Measurements from ENCODE around the gene SH2D2A.

The SH2D2A gene

GRCh38 chr1:156864796-156865195 is 48.1 kb upstream of the SH2D2A start:
- ATAC-seq (ENCODE audit: insufficient read depth, low read depth), result no peak
- Histone ChIP-seq H3K27ac (ENCODE audit: low read length) (no peak overlapping the region), H3K9ac (ENCODE audit: low read depth, low read length) (no peak overlapping the region), H3K9me3 (ENCODE audit: insufficient read depth, low read length, severe bottlenecking) (no peaks in the 10 kb centered on the region), H3K79me2 (ENCODE audit: insufficient read depth, low read length) (no peaks in the 10 kb centered on the region), H3K4me1 (ENCODE audit: insufficient read depth, low read length) (peaks cover 20% of the 10 kb centered on the region), H3K4me3 (ENCODE audit: low read depth in 1 of 2, low read length in 2 of 2) (no peak overlapping the region), H2AFZ (ENCODE audit: low read depth, low read length) (no peak overlapping the region), H3K4me2 (ENCODE audit: insufficient read depth, low read length) (no peak overlapping the region), H4K20me1 (ENCODE audit: insufficient read depth, low read length) (peaks cover 8% of the 10 kb centered on the region; the same call in 1 of the 2 replicates), H3K27me3 (ENCODE audit: insufficient read depth, low read length, poor library complexity) (peaks cover 27% of the 10 kb centered on the region), H3K36me3 (ENCODE audit: insufficient read depth, low read length) (no peaks in the 10 kb centered on the region)
- TF ChIP-seq EZH2 (IDR thresholded peaks at IDR 0.05; ENCODE audit: borderline replicate concordance, low read depth, low read length, severe bottlenecking), result no peak
- TF ChIP-seq, protein P1, sequence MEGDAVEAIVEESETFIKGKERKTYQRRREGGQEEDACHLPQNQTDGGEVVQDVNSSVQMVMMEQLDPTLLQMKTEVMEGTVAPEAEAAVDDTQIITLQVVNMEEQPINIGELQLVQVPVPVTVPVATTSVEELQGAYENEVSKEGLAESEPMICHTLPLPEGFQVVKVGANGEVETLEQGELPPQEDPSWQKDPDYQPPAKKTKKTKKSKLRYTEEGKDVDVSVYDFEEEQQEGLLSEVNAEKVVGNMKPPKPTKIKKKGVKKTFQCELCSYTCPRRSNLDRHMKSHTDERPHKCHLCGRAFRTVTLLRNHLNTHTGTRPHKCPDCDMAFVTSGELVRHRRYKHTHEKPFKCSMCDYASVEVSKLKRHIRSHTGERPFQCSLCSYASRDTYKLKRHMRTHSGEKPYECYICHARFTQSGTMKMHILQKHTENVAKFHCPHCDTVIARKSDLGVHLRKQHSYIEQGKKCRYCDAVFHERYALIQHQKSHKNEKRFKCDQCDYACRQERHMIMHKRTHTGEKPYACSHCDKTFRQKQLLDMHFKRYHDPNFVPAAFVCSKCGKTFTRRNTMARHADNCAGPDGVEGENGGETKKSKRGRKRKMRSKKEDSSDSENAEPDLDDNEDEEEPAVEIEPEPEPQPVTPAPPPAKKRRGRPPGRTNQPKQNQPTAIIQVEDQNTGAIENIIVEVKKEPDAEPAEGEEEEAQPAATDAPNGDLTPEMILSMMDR (IDR thresholded peaks at IDR 0.05; ENCODE audit: borderline replicate concordance, extremely low read depth, low read length, poor library complexity, severe bottlenecking), result no peak
- DNase-seq, result no peak

DNA sequence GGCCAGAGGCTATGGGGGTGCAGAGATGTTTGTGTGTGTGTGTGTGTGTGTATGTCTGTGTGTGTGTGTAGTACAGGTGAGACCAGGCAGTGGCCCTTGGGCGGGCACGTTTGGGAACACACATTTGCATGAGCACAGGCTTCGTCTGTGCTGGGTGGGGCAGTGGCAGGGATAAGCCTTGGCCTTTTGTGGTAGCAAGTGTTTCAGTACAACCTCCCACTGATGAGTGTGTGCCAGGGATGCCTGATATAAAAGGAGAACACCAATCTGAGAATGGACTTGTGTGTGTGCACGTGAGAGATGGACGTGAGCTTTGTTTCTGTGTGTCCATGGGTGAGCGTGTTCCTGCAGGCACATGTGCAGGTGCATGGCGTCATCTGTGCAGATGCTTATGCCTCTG is 47.0 kb upstream of the SH2D2A start:
- no peak overlapping the region for H3K4me2 ChIP-seq (ENCODE audit: insufficient read depth, low read length)
- peaks cover 11% of the 10 kb centered on the region for H4K20me1 ChIP-seq (ENCODE audit: insufficient read depth, low read length)
- no peak for ATAC-seq (ENCODE audit: insufficient read depth, low read depth)

DNA sequence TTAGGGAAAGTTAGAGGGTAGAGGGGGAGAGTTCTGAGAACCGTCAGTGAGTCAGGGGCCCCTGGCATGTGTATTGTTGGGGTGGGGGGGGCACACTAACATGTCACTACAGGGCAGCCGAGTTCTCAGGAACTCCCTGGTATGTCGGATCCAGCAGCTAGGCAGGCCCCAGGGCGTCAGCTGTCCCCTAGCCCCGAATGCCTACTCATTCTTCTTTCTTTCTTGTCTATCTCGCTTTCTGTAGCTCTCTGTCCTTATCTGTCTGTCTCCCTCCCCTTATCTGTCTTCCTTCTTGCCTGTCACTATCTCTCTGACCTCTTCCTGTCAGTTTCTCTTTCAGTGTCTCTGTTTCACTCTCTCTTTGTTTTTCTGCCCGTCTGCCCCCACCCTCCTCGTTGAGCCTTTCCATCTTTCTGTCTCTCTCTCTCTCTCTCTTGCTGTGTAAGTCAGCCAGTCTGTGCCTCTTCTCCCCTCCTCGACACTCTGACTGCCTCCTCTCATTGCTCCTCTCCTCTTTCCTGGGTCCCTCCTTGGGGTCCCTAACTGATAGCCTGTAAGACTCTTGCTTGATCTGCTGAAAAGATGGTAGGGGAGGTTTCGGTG is 46.5 kb upstream of the SH2D2A start:
- H3K27ac ChIP-seq (ENCODE audit: low read length), result no peak overlapping the region
- H3K4me1 ChIP-seq (ENCODE audit: insufficient read depth, low read length), result peaks cover 20% of the 10 kb centered on the region
- no peak for DNase-seq
- TF ChIP-seq, protein P1 (IDR thresholded peaks at IDR 0.05; ENCODE audit: borderline replicate concordance, extremely low read depth, low read length, poor library complexity, severe bottlenecking), result no peak
- TF ChIP-seq EZH2 (IDR thresholded peaks at IDR 0.05; ENCODE audit: borderline replicate concordance, low read depth, low read length, severe bottlenecking), result no peak
- H3K79me2 ChIP-seq (ENCODE audit: insufficient read depth, low read length), result no peaks in the 10 kb centered on the region
- no peak overlapping the region for H3K4me2 ChIP-seq (ENCODE audit: insufficient read depth, low read length)
- H3K4me3 ChIP-seq (ENCODE audit: low read depth in 1 of 2, low read length in 2 of 2), result no peak overlapping the region
- H3K27me3 ChIP-seq (ENCODE audit: insufficient read depth, low read length, poor library complexity), result peaks cover 42% of the 10 kb centered on the region
- no peak overlapping the region for H3K9ac ChIP-seq (ENCODE audit: low read depth, low read length)
- H4K20me1 ChIP-seq (ENCODE audit: insufficient read depth, low read length), result peaks cover 11% of the 10 kb centered on the region
- H3K9me3 ChIP-seq (ENCODE audit: insufficient read depth, low read length, severe bottlenecking), result no peaks in the 10 kb centered on the region
- H3K36me3 ChIP-seq (ENCODE audit: insufficient read depth, low read length), result no peaks in the 10 kb centered on the region
- ATAC-seq (ENCODE audit: insufficient read depth, low read depth), result no peak
- no peak overlapping the region for H2AFZ ChIP-seq (ENCODE audit: low read depth, low read length)

More for the DNA sequence above, 47.0 kb upstream of the SH2D2A start:
- no peak overlapping the region for H2AFZ ChIP-seq (ENCODE audit: low read depth, low read length)
- H3K4me1 ChIP-seq (ENCODE audit: insufficient read depth, low read length), result peaks cover 20% of the 10 kb centered on the region
- H3K9me3 ChIP-seq (ENCODE audit: insufficient read depth, low read length, severe bottlenecking), result no peaks in the 10 kb centered on the region
- H3K9ac ChIP-seq (ENCODE audit: low read depth, low read length), result no peak overlapping the region
- no peak for DNase-seq
- H3K27me3 ChIP-seq (ENCODE audit: insufficient read depth, low read length, poor library complexity), result peaks cover 36% of the 10 kb centered on the region
- H3K27ac ChIP-seq (ENCODE audit: low read length), result no peak overlapping the region
- no peak overlapping the region for H3K4me3 ChIP-seq (ENCODE audit: low read depth in 1 of 2, low read length in 2 of 2)
- TF ChIP-seq, protein P1 (IDR thresholded peaks at IDR 0.05; ENCODE audit: borderline replicate concordance, extremely low read depth, low read length, poor library complexity, severe bottlenecking), result no peak
- TF ChIP-seq EZH2 (IDR thresholded peaks at IDR 0.05; ENCODE audit: borderline replicate concordance, low read depth, low read length, severe bottlenecking), result no peak
- H3K36me3 ChIP-seq (ENCODE audit: insufficient read depth, low read length), result no peaks in the 10 kb centered on the region
- no peaks in the 10 kb centered on the region for H3K79me2 ChIP-seq (ENCODE audit: insufficient read depth, low read length)

Data from DND-41 (cell line).